ENCODE results near the gene PITPNC1.

DNA sequence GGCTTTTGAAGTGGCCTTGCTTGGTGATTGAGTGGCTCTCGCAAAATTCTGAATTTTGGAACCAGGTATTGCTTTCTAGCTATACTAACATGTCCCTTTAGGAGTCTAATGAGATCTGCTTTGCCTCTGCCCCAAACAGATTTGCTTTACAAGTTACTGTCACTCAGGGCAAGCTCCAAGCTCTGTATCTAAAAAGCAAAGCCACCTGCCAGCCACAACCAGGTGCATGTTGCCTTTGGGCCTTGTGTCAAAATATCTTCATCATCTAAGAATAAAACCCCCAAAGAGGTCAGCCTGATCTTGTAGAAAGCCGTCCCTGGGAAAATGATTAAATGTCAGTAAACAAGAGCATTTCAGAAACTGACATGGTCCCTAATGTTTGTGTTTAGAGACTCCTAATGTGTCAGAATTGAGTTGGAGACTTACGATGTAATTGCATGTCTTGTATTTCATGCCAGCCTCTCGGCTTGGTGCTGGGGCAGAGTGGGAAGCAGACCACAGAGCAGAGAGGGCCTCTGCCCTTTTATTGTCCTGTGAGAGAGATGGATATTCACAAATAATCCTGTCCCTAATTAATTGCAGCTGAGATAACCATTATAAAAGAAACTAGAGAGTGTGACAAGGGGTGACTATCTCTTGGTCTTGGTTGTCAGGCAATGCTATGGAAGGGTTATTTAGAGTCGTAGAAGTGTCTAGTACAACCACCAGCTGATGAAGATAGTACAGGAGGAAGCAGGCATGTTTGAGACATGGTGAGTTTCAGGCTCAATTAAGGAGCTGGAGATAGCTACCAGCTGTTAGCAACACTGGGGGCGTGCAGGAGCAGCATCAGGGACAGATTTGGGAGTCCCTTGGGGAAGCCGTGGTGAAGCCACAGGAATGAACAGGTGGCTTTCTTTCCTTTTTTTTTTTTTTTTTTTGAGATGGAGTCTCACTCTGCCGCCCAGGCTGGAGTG lies 90.7 kb downstream of the PITPNC1 start:
- TF ChIP-seq, protein P1, sequence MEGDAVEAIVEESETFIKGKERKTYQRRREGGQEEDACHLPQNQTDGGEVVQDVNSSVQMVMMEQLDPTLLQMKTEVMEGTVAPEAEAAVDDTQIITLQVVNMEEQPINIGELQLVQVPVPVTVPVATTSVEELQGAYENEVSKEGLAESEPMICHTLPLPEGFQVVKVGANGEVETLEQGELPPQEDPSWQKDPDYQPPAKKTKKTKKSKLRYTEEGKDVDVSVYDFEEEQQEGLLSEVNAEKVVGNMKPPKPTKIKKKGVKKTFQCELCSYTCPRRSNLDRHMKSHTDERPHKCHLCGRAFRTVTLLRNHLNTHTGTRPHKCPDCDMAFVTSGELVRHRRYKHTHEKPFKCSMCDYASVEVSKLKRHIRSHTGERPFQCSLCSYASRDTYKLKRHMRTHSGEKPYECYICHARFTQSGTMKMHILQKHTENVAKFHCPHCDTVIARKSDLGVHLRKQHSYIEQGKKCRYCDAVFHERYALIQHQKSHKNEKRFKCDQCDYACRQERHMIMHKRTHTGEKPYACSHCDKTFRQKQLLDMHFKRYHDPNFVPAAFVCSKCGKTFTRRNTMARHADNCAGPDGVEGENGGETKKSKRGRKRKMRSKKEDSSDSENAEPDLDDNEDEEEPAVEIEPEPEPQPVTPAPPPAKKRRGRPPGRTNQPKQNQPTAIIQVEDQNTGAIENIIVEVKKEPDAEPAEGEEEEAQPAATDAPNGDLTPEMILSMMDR (IDR thresholded peaks at IDR 0.05) = no peak
- no peak for TF ChIP-seq POLR2AphosphoS5 (IDR thresholded peaks at IDR 0.05)

All from upper lobe of left lung (tissue), 4 donors.